HFFc6 (cell line): Measurements from ENCODE around the gene TBX21. TPM values are rescaled to one million over a fixed set of nuclear protein-coding genes. Genes with fewer than 3 reads are reported as not detected.

Source experiments
- DNase-seq: peaks from one replicate; pipeline ENCODE4 v3.0.0-alpha.2; 2018
- H3K27ac Mint-ChIP-seq: 2 replicates; pipeline ENCODE4 v1.8.0; 2020; ENCODE audit warnings: mild to moderate bottlenecking, mixed read lengths
- H3K27me3 Mint-ChIP-seq: 2 replicates; pipeline ENCODE4 v1.8.0; 2021; ENCODE audit warnings: mild to moderate bottlenecking, moderate library complexity, mixed read lengths; ENCODE audit not compliant: insufficient read depth
- H3K36me3 Mint-ChIP-seq: 2 replicates; pipeline ENCODE4 v1.8.0; 2021; ENCODE audit warnings: low read depth, mixed read lengths
- H3K4me1 Mint-ChIP-seq: 2 replicates; pipeline ENCODE4 v1.8.0; 2020; ENCODE audit warnings: low read depth, mixed read lengths
- H3K4me3 Mint-ChIP-seq: 2 replicates; pipeline ENCODE4 v1.8.0; 2020; ENCODE audit warnings: mild to moderate bottlenecking, moderate library complexity, mixed read lengths
- H3K9me3 Mint-ChIP-seq: 2 replicates; pipeline ENCODE4 v1.8.0; 2020; ENCODE audit warnings: mild to moderate bottlenecking, mixed read lengths
- total RNA-seq, 6 experiments: library from RNA; stranded (reverse); fragmentation: NEBNext Ultra II Directional; extraction: Animal tissue kit (Norgen Biotek cat#: 25700); gene quantifications; 2 replicates in 1 of 6; 3 replicates in 5 of 6; pipeline ENCODE4 v1.2.3, GENCODE V29; 2021
- TF ChIP-seq, protein P1 (sequence below): fragments of 200-600 bp; sonication (generic); IDR thresholded peaks from 2 replicates; pipeline ENCODE4 v1.5.0; 2021; ENCODE audit warnings: antibody characterized with exemption, mild to moderate bottlenecking

Gene TBX21
- total RNA-seq, 6 experiments from 2014 or later, result not detected

DNA sequence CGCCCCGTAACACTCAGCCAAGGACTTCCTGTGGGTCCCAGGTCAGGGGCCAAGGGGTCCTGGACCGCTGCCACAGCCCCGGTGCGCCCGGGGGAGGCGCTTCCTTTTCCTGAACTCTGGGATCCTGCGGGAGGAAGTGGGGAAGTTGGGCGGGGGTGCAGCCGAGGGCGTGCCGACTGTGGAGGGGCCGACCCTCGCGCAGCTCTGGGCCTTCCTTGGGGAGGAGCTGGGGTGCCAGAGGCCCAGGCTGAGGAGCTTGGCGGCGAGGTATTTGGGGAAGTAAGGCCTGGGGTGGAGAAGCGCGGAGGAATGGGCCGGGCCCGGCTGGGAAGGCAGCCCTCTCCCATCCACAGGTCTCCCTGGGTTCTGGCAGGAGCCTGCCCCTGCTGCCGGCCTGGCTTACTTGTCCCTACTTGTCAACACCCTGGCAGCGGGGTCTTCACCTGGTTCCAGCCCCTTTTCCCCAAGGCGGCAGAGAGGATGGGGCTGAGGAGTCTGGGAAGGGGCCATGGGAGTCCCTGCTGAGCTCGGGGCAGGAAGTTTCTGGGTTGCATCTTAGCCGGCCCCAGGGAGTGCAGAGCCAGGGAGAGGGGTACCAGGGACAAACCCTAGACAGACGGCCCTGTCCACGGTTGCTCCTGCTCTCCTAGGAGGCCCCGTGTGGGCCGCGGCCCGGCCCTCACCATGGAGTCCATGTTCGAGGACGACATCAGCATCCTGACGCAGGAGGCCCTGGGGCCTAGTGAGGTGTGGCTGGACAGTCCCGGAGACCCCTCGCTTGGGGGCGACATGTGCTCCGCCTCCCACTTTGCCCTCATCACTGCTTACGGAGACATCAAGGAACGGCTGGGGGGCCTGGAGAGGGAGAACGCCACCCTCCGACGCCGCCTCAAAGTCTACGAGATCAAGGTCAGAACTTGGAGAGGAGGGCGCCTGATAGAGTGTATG is 37.3 kb upstream of the TBX21 start:
- H3K4me3 Mint-ChIP-seq, result peak overlapping the region; percentile 87
- H3K4me1 Mint-ChIP-seq, result peaks cover 20% of the 10 kb centered on the region
- peaks cover 5% of the 10 kb centered on the region for H3K27me3 Mint-ChIP-seq
- TF ChIP-seq, protein P1, sequence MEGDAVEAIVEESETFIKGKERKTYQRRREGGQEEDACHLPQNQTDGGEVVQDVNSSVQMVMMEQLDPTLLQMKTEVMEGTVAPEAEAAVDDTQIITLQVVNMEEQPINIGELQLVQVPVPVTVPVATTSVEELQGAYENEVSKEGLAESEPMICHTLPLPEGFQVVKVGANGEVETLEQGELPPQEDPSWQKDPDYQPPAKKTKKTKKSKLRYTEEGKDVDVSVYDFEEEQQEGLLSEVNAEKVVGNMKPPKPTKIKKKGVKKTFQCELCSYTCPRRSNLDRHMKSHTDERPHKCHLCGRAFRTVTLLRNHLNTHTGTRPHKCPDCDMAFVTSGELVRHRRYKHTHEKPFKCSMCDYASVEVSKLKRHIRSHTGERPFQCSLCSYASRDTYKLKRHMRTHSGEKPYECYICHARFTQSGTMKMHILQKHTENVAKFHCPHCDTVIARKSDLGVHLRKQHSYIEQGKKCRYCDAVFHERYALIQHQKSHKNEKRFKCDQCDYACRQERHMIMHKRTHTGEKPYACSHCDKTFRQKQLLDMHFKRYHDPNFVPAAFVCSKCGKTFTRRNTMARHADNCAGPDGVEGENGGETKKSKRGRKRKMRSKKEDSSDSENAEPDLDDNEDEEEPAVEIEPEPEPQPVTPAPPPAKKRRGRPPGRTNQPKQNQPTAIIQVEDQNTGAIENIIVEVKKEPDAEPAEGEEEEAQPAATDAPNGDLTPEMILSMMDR, result no peak
- H3K36me3 Mint-ChIP-seq, result no peaks in the 10 kb centered on the region; the same call in 1 of the 2 replicates
- DNase-seq, result no peak
- no peaks in the 10 kb centered on the region for H3K9me3 Mint-ChIP-seq
- H3K27ac Mint-ChIP-seq, result no peak overlapping the region

DNA sequence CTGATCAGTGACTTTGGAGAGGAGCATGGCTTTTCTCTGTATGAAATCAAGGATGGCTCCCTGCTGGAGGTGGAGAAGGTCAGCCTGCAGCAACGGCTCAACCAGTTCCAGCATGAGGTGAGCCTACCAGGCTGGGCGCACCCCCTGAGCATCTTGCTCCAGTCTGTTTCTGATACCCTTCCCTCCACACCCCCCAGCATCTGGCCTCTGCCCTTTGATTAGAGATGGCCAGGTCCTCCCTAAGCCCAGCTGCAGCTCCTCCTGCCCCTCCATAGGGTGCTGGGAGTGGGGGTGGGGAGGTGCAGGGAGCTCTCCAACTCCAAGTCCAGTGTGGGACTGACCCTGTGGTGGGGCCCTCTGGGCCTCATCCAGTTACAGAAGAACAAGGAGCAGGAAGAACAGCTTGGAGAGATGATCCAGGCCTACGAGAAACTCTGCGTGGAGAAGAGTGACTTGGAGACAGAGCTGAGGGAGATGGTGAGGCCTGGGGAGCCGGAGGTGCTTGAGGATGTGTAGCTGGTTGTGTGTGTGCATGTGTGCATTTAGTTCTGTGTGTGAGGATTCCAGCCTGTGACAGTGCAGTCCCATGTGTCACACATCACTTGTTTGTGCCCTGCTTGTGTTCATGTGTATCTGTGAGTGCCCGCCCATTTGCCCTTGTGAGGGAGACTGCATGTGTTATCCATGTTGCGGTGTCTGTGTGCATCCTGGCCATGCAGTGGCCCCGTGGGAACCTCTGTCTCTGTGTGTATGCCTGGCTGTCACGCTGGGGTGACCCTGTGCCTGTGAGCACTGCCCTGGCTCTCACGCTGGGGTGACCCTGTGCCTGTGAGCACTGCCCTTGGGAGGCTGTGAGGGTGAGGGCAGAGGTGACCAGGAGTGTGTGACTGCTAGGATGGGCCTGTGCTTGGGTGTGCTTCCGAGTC is 36.1 kb upstream of the TBX21 start:
- peaks cover 20% of the 10 kb centered on the region for H3K4me1 Mint-ChIP-seq
- no peak overlapping the region for H3K27ac Mint-ChIP-seq
- peaks cover 4% of the 10 kb centered on the region; the same call in 1 of the 2 replicates for H3K36me3 Mint-ChIP-seq
- H3K4me3 Mint-ChIP-seq, result no peak overlapping the region
- peaks cover 7% of the 10 kb centered on the region; the same call in 1 of the 2 replicates for H3K27me3 Mint-ChIP-seq
- no peak for DNase-seq
- TF ChIP-seq, protein P1, result no peak
- no peaks in the 10 kb centered on the region for H3K9me3 Mint-ChIP-seq

DNA sequence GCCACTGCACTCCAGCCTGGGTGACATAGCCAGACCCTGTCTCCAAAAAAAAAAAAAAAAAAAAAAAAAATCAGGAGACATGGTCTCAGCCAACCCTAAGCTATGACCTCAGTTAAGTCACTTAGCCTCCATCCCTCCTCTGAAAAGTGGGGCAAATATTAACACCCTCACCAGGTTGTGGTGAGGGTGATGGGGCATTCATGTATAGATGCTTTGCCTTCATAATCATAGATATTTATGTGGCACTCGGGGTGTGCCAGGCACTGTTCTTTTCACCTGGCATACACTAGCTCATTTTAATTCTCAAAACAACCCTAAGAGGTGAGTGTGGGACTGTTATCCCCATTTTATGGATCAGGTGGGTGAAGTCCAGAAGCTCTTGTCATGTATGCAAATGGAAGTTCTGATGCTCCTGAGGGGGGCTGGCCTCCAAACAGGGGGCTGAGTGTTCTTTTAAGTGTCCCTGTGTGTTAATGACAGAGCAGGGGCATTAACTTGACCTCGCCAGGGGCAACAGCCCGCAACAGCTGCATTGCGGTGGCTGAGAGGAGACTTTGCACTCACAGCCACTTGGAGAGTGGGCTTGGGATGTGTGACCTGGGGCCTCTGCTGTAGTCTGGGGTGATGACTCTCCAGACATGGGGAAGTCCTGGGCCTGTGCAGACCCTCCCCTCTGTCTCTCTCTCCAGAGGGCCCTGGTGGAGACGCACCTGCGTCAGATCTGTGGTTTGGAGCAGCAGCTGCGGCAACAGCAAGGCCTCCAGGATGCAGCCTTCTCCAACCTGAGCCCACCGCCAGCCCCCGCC is 34.9 kb upstream of the TBX21 start:
- H3K36me3 Mint-ChIP-seq, result peaks cover 4% of the 10 kb centered on the region; the same call in 1 of the 2 replicates
- TF ChIP-seq, protein P1, result no peak
- no peaks in the 10 kb centered on the region for H3K9me3 Mint-ChIP-seq
- no peak overlapping the region for H3K27ac Mint-ChIP-seq
- peaks cover 7% of the 10 kb centered on the region; the same call in 1 of the 2 replicates for H3K27me3 Mint-ChIP-seq
- no peak overlapping the region for H3K4me3 Mint-ChIP-seq
- DNase-seq, result no peak
- H3K4me1 Mint-ChIP-seq, result peaks cover 12% of the 10 kb centered on the region

DNA sequence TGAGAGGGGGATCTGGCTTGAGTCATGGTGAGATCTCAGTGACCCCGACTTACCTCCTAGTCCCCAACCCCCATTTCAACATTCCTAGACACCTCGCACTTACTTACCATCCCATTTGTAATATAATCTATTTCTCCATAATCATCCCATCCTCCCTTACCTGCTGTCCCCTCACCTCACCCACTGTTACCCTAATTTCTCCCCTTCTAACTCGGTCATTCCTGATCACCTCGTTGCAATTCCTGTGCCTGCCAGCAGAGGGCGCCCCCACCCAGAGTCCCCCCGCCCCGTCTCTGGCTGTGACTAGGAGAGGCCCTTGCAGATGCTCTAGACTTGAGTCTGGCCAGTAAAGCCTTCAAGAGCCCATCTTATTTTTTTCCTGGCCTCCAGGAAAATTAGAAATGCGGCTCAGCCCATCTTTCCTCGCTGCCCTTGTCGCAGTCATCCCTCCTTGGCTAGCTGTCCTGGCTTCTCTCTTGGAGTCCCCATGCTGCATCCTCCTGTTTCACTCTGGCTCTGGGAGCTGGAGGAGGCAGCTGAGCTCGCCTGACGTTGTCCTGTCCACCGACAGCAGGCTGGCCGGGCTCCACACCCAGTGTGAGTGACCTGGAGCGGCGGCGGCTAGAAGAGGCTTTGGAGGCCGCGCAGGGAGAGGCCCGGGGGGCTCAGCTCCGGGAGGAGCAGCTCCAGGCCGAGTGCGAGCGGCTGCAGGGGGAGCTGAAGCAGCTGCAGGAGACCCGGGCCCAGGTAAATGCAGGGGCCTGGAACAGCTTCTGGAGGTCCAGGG is 34.1 kb upstream of the TBX21 start:
- Mint-ChIP-seq H3K27me3 (peaks cover 9% of the 10 kb centered on the region), H3K36me3 (peaks cover 4% of the 10 kb centered on the region; the same call in 1 of the 2 replicates), H3K27ac (no peak overlapping the region), H3K9me3 (no peaks in the 10 kb centered on the region), H3K4me3 (no peak overlapping the region), H3K4me1 (peaks cover 6% of the 10 kb centered on the region)
- DNase-seq, result peak; percentile 37
- TF ChIP-seq, protein P1, result peak; percentile 99
